ENCODE data around the gene DNPH1.

DNA sequence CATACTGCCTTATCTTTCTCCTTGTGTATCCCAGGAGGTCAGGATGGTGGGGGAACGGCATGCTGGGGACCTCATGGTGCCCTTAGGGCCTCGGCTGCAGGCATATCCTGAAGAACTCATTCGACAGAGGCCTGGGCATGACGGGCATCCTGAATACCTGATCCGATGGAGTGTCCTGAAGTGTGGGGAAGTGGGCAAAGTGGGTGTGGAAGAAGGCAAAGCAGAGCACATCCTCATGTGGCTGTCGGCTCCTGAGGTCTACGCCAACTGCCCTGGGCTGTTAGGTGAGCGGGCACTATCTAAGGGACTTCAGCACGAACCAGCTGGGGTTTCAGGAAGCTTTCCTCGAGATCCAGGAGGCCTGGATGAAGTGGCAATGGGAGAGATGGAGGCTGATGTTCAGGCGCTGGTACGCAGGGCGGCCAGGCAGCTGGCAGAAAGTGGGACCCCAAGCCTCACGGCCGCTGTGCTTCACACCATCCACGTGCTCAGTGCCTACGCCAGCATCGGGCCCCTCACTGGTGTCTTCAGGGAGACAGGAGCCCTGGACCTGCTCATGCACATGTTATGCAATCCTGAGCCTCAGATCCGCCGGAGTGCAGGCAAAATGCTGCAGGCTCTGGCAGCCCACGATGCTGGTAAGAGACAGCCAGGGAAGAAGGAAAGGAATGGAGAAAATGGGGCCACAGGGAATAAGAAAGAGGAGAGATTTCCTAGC lies 44.9 kb downstream of the DNPH1 start:
- TF ChIP-seq EZH2 (IDR thresholded peaks at IDR 0.05; ENCODE audit: borderline replicate concordance), result no peak
- TF ChIP-seq, protein P1, sequence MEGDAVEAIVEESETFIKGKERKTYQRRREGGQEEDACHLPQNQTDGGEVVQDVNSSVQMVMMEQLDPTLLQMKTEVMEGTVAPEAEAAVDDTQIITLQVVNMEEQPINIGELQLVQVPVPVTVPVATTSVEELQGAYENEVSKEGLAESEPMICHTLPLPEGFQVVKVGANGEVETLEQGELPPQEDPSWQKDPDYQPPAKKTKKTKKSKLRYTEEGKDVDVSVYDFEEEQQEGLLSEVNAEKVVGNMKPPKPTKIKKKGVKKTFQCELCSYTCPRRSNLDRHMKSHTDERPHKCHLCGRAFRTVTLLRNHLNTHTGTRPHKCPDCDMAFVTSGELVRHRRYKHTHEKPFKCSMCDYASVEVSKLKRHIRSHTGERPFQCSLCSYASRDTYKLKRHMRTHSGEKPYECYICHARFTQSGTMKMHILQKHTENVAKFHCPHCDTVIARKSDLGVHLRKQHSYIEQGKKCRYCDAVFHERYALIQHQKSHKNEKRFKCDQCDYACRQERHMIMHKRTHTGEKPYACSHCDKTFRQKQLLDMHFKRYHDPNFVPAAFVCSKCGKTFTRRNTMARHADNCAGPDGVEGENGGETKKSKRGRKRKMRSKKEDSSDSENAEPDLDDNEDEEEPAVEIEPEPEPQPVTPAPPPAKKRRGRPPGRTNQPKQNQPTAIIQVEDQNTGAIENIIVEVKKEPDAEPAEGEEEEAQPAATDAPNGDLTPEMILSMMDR (IDR thresholded peaks at IDR 0.05; ENCODE audit: poor library complexity), result no peak
